HG02571 (cell line): Measurements from ENCODE around the gene MAP6D1.
"Not testable (repeated sequence)": the region's sequence is repeated elsewhere in the genome, so short reads cannot be mapped to it uniquely, and the experiment has no call there.

Experiments
- ATAC-seq: cut with Tn5 transposase; IDR thresholded peaks from one replicate; pipeline ENCODE4 v1.9.1; 2021; ENCODE audit warnings: mild to moderate bottlenecking, moderate library complexity; ENCODE audit not compliant: unreplicated experiment

Gene MAP6D1

GRCh38 chr3:183801601-183802000 lies 23.8 kb downstream of the MAP6D1 start:
- no peak for ATAC-seq

DNA sequence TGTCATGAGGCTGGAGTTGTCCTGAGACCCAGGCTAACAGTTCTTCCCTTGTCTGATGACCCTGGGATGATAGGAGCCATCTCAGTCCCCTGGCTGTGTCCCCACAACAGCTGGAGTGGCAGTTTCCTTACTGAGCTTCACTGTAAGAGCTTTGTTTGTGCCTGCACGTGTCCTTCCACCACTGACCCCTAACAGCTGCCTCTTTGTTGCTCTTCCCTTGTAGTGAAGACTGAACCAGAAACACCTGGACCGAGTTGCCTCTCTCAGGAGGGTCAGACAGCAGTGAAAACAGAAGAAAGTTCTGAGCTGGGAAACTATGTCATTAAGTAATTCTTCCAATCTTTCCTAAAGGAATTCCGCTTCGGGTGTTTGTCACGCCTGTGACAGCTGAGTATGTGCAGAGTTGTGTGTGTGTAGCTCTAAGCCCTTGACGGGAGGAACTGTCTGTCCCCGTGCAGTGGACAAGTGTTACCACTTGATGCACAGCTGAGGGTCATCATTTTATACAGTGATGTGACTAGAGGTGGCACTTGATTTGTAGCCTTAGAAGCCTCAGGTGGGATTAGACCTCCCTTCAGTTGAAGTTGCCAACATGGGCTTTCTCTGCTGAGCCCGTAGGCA lies 25.0 kb downstream of the MAP6D1 start:
- no peak for ATAC-seq

- ATAC-seq, result no peak
Measured at GRCh38 chr3:183799461-183799860, 25.9 kb downstream of the MAP6D1 start.

DNA sequence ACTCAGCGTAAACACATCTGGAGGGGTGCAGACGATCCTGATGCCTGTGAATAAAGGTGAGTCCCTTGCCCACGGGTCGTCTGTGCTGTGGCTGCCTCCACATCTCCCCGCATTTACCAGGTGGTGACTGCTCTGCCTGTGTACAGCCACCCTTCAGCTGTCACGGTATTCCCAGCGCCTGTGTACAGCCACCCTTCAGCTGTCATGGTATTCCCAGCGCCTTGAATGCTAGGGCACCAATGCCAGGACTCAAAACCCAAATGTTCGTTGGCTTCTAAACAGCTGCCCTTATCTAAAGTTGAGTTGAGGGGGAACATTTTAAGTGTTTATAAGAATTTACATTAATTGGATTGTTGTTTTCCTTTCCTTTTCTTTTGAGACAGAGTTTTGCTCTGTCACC lies 27.4 kb downstream of the MAP6D1 start:
- ATAC-seq, result no peak

- ATAC-seq, result no peak
Measured at GRCh38 chr3:183796372-183796771, 29.0 kb downstream of the MAP6D1 start.

GRCh38 chr3:183794452-183794851 lies 30.9 kb downstream of the MAP6D1 start:
- ATAC-seq, result no peak

GRCh38 chr3:183792976-183793375 lies 32.4 kb downstream of the MAP6D1 start:
- no peak for ATAC-seq

- ATAC-seq, result no peak
Measured at GRCh38 chr3:183790700-183791099, 34.7 kb downstream of the MAP6D1 start.

DNA sequence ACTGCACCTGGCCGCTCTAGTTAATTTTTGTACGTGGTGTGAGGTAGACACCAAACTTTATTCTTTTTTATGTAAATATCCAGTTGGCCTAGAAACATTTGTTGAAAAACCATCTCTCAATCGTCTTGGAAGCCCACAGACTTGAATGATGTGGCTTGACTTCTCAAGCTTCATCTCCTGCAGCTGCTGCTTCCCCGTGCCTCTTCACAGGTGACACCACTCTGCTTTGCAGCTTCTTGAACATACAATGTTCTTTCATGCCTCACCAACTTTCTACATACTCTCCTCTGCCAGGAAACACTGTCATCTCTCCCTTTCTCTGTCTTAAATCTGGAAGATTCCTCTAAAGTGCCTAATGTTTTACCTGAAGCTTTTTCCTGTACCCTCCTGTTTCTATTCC lies 35.6 kb downstream of the MAP6D1 start:
- no peak for ATAC-seq

- ATAC-seq, result not testable (repeated sequence)
Measured at GRCh38 chr3:183784503-183784902, 40.9 kb downstream of the MAP6D1 start.

DNA sequence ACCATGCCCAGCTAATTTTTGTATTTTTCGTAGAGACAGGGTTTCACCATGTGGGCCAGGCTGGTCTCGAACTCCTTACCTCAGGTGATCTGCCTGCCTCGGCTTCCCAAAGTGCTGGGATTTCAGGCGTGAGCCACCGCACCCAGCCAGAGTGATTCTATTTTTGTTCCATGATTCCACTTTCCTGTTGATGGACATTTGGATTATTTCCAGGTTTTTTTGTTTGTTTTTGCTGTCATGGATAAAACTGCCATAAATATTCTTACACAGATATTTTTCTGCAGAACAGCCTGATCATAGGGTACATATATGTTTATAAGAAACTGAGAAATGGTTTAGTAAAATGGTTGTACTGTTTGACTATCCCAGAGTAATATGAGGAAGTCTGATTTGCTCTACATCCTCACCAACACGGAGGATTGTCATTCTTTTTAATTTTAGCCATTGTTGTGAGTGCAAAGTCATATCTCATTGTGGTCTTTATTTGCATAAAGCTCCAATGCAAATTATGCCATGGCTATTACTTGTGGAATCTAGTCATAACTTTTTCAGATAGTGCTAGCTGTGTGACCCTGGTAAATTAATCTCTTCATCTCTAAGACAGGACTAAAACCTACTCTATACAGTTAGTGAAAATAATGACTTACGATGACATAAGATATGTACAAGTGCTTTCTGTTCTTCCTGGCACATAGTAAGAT lies 42.7 kb downstream of the MAP6D1 start:
- ATAC-seq, result no peak

DNA sequence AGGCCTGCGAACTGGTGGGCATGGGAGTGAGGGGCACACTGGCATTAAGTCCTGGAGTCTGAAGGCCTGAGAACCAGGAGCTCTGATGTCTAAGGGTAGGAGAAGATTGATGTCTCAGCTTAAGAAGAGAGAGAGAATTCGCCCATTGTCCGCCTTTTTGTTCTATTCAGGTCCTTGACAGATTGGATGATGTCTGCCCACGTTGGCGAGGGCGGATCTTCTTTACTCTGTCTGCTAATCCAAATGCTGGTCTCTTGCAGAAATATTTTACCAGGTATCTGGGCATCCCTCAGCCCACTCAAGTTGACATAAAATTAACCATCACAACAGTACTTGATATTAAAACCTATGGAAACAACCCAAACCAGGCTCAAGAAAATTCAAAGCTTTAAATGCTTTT lies 44.1 kb downstream of the MAP6D1 start:
- ATAC-seq, result no peak

GRCh38 chr3:183779896-183780465 lies 45.4 kb downstream of the MAP6D1 start:
- ATAC-seq, result no peak

DNA sequence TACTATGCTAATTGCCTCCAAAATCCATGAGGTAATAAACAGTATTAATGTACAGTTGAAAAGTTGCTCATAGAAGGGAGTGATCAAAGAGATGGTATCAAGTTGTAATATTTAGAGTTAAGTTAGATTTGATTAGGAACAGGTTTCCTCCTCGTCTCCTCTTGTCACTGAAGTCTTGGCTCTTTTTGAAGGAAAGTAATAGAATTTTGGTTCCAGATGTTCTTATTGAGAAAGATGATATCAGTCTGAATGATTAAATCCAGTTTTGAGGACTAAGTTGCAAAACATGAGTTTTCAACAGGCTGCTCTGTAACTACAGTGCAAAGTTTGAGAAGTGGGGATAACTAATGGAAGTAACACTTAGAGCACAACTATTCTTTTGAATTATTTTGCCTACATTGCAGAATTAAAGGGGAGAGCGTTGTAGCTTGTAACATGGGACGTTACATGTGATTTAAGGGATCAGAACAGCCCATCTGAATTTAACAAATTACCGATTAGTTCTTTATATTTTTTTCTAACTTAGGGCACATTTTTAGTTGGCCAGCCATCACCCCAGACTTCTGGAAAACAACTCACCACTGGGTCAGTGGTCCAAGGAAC lies 48.3 kb downstream of the MAP6D1 start:
- ATAC-seq, result no peak

GRCh38 chr3:183776451-183776850 lies 48.9 kb downstream of the MAP6D1 start:
- not testable (repeated sequence) for ATAC-seq

DNA sequence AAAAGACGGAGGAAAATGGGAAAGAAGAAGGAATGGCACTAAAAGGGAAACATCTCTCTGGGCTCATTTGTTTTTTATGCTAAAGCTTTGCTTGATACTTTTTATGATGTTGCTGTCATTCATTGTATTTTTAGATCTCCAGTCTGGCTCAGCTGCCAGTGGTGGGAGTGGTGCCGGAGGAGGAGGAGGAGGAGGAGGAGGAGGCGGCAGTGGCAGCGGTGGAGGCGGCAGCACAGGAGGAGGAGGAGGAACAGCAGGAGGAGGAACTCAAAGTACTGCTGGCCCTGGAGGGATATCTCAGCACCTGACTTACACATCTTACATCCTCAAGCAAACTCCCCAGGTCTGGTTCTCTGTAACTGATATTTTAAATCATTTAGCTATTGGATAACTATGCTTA lies 49.6 kb downstream of the MAP6D1 start:
- no peak for ATAC-seq

DNA sequence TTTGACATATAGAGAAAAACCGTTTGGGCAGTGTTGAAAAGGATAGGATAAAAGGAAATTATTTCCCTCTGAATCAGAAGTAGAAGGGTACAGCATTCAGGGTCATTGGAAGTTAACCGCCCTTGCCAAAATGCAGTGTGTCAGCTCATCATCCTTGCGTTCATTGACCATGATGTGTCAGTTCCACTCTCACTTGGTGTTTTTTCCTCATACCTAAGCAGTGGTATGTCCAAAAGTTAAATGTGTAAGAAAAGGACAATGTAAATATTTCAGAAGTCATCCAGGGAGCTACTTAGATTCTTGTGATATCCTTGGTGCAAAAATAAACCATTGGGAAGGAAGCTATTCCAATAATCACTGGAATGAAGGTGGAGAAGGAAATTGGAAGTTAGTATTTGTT lies 50.7 kb downstream of the MAP6D1 start:
- ATAC-seq, result no peak

DNA sequence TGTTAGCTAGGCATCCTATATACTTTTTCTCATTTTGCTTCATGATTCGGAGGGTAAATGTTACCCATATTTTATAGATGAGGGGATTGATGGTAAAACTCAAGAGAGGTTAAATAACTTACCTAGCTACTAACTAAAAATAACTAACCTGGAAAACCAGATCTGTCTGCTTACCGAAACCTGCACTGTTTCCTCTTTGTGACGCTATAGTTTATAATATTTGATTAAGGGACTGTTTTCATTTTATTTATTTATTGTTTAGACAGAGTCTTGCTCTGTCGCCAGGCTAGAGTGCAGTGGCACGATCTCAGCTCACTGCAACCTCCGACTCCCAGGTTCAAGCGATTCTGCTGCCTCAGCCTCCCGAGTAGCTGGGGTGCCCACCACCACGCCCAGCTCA lies 55.9 kb downstream of the MAP6D1 start:
- ATAC-seq, result no peak

GRCh38 chr3:183768114-183768513 lies 57.3 kb downstream of the MAP6D1 start:
- no peak for ATAC-seq

GRCh38 chr3:183766745-183767606 lies 58.4 kb downstream of the MAP6D1 start:
- peak; percentile 58 for ATAC-seq

- ATAC-seq, result no peak
Measured at GRCh38 chr3:183766107-183766506, 59.3 kb downstream of the MAP6D1 start.
